AG09309 (cell line): ENCODE results near the gene GRID2.
"Not testable (repeated sequence)": the region's sequence is repeated elsewhere in the genome, so short reads cannot be mapped to it uniquely, and the experiment has no call there.

Source experiments
- DNase-seq: peaks from one replicate; pipeline ENCODE4 v3.0.0-alpha.2; 2010; ENCODE audit warnings: low read depth
- H3K4me3 ChIP-seq: 2 replicates; pipeline ENCODE4 v1.5.1; 2011; ENCODE audit warnings: mild to moderate bottlenecking, low read depth, low read length, moderate library complexity; ENCODE audit not compliant: control insufficient read depth
- TF ChIP-seq, protein P1 (sequence below): IDR thresholded peaks from 2 replicates; pipeline ENCODE4 v1.5.1; 2011; ENCODE audit warnings: mild to moderate bottlenecking, low read depth, low read length, inconsistent platforms; ENCODE audit not compliant: insufficient read depth, control insufficient read depth; ENCODE audit errors: missing control alignments

The GRID2 gene

DNA sequence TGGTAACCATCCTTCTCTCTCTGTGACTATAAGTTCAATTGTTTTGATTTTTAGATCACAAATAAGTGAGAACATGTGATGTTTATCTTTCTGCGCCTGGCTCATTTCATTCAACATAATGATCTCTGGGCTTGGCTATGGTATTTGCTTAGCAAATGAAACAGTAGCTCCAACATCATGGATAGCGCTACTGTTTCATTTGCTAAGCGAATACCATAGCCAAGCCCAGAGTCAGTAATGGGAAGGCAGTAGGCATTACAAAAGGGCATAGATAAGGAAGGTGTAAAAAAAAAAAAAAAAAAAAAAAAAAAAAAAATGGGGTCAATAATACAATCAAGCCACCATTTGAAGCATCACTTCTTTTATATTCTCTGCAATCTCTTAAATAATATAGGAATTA, 1055.8 kb downstream of the GRID2 start:
- no peak for DNase-seq
- TF ChIP-seq, protein P1, sequence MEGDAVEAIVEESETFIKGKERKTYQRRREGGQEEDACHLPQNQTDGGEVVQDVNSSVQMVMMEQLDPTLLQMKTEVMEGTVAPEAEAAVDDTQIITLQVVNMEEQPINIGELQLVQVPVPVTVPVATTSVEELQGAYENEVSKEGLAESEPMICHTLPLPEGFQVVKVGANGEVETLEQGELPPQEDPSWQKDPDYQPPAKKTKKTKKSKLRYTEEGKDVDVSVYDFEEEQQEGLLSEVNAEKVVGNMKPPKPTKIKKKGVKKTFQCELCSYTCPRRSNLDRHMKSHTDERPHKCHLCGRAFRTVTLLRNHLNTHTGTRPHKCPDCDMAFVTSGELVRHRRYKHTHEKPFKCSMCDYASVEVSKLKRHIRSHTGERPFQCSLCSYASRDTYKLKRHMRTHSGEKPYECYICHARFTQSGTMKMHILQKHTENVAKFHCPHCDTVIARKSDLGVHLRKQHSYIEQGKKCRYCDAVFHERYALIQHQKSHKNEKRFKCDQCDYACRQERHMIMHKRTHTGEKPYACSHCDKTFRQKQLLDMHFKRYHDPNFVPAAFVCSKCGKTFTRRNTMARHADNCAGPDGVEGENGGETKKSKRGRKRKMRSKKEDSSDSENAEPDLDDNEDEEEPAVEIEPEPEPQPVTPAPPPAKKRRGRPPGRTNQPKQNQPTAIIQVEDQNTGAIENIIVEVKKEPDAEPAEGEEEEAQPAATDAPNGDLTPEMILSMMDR: no peak
- no peak overlapping the region for H3K4me3 ChIP-seq

DNA sequence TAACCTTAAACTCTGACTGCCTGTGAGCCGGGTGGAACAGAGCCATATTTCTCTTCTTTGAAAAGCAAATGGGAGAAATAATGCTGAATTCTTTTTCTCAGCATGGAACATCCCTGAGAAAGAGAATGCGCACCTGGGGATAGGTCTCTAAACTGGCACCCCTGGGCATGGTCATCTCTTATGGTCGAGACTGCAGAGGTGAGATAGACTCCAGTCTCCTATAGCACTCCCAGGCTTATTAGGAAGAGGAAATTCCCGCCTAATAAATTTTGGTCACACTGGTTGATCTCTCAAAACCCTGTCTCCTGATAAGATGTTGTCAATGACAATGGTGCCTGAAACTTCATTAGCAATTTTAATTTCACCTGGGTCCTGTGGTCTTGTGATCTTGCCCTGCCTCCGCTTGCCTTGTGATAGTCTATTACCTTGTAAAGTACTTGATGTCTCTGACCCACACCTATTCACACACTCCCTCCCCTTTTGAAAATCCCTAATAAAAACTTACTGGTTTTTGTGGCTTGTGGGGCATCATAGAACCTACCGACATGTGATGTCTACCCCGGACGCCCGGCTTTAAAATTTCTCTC, 1062.5 kb downstream of the GRID2 start:
- DNase-seq, H3K4me3 ChIP-seq: not testable (repeated sequence)

DNA sequence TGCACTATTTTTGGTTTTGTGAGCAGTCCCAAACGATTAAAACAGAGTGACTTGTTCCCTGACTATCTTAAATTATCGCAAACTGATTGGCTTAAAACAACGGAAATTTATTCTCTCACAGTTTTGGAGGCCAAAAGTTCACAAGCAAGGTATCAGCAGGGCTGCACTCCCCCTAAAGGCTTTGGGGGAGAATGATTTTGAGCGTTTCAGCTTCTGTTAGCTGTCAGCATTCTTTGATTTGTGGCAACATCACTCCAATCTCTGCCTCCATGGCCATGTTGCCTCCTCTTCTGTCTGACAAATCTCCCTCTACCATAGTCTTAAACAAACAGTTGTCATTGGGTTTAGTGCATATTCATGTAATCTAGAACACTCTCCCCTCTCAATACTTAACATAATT, 1065.2 kb downstream of the GRID2 start:
- TF ChIP-seq, protein P1: no peak
- no peak for DNase-seq
- H3K4me3 ChIP-seq: no peak overlapping the region

DNA sequence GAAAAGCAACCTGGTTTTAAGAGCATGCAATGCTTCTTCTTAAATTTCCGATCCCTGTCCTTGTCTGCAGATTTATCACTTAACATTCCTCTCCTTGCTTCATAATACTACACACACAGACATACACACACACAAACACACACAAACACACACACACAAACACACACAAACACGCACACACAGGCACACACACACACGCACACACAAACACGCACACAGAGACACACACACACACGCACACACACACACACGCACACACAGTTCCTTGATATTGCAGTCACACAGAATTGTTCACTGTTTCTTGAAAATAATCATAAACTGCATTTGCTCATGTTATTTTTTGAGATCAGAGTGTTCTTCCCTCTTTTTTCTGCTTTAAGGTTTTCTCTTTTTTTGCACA, 1066.5 kb downstream of the GRID2 start:
- DNase-seq: no peak
- TF ChIP-seq, protein P1: no peak
- H3K4me3 ChIP-seq: no peak overlapping the region

DNA sequence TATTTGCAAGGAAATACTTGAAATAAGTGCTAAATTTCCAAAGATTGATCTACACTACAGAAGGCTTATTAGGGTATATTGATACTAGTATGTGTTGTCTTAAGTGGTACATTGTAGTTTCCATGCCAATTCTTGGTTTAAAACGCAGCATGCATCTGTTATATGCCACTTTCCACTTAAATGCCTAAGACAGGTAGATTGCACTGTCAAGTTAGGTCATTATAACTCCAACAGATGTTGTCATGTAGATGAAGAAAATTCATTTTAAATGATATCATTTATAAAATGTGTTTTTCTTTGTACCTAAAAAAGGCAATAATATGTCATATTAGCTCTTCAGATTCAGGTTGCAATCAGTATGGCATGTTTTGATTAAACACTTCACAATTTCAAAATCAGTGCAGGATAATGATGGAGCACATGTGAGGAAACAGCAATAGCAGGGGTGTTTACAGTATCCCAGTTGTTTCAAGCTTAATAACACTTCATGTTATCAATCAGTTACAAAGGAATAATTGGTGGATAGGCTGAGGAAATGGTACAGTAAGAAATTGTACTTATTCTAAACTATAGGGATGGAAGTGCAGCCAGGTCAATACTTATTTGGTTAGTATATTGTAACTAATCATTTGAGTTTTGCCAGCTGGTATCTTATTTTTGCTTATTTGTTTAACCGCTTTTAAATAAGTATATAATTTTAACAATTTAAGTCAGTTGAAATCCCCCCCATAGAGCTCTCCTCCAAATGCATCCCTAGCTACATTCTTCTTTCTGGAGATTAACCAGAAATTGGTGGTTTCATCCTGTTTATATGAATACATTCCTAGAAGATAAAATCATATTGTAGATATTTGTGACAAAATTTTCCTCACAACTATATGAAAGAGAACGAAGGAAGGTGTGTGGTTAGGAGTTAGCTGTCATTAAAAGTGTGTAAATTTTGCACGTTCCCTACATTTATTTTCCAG, 1070.4 kb downstream of the GRID2 start:
- DNase-seq: no peak
- H3K4me3 ChIP-seq: no peak overlapping the region
- TF ChIP-seq, protein P1: no peak

DNA sequence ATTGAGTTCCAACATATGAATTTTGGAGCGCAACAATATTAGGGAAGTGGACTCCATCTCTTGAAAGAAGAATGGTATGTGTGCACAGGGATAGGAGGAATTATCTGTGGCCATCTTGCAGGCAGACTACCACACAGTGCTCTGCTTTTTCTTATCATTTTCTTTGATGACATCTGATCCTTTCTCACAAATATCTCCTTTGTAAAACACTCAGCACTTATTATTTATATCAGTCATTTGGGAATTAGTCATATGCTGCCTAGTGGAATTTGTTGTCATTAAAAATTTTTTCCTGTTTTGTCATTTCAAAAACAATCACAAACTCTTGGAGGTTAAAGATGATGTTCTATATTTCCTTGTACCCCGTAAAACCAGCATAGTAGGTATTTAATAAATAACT, 1080.5 kb downstream of the GRID2 start:
- DNase-seq: no peak
- H3K4me3 ChIP-seq: no peak overlapping the region
- TF ChIP-seq, protein P1: no peak

DNA sequence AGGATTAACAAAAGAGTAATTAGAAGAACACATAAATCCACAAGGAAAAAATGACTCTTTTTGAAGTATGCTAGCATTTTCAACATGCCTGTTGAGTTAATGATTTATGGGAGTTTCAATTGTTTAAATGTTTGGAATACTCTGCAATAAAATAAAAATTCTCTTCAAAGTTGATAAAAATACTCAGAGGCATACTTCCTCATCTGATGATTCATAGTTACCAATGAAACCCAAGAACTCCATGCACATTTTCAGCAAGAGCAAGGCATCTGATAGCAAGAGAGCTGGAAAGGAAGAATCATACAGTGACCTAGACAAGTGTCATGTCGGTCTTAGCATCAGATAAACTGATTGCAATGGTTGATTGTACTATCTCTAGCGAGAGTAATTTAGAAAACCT, 1081.1 kb downstream of the GRID2 start:
- no peak for DNase-seq
- TF ChIP-seq, protein P1: no peak
- H3K4me3 ChIP-seq: no peak overlapping the region
